Head of caudate nucleus (tissue), 42 donors: ENCODE results near the gene ZNF831.

Experiments used
- DNase-seq, 42 donors: peaks; one replicate each; pipeline versions ENCODE4 v3.0.0 to v3.0.0-alpha.2; 2020 to 2021; ENCODE audit warnings: mixed read lengths in 7 of 42
- intact Hi-C: fragments of 100-400 bp; cut with DNase I; formaldehyde crosslinking; loops from one replicate; pipeline ENCODE4 v1.15.0; 2022

Gene ZNF831

GRCh38 chr20:59195316-59195993, 31.8 kb downstream of the ZNF831 start:
- no peak for DNase-seq
- intact Hi-C loops, result no loop called here

GRCh38 chr20:59204165-59204894, 40.7 kb downstream of the ZNF831 start:
- intact Hi-C loops, result no loop called here
- DNase-seq, result peak in 3 of 42 donors; percentile 20 to 53 (median 36)

DNA sequence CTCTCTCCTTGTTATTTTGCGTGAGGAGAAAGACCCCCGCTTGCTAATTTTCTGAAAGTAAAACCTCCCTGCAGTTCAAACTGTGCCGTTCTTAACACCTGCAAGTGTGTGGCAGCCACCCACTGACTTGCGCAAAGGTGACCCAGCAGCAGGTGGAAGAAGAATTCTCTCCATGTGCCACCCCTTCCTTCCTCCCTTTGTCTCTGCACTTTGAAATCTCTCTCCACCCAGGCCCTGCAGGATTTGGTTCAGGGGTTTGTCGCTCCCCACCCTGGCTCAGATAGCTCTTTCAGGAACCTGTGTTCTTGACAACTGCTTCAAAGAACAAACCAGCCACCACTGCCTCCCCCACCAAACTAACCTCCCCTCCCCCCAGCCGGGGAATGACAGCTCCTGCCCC, 41.4 kb downstream of the ZNF831 start:
- no peak for DNase-seq
- intact Hi-C loops, result loop anchor here (5.0 kb wide), 1 partner anchor 113 kb away; no protein-coding TSS in a partner anchor

DNA sequence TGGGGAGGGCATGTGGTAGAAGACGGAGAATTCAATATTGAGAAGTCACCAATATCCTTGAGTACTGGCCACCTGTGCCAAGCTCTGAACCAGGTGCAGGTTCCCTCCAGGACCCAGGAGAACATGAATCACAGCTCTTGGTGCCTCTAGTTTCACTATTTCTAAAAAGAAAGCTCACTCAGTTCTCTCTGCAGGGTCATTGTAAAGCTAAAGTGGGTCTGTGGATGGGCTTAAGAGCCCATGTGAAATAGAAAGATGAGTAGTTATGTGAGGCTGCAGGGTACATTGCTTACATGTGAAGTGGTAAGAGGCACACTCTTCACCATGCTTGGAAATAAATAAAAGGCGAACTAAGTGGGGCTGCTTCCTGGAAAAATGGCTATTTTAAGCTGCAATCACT, 43.6 kb downstream of the ZNF831 start:
- DNase-seq, result no peak
- intact Hi-C loops, result loop anchor here (5.0 kb wide), 1 partner anchor 115 kb away; no protein-coding TSS in a partner anchor

DNA sequence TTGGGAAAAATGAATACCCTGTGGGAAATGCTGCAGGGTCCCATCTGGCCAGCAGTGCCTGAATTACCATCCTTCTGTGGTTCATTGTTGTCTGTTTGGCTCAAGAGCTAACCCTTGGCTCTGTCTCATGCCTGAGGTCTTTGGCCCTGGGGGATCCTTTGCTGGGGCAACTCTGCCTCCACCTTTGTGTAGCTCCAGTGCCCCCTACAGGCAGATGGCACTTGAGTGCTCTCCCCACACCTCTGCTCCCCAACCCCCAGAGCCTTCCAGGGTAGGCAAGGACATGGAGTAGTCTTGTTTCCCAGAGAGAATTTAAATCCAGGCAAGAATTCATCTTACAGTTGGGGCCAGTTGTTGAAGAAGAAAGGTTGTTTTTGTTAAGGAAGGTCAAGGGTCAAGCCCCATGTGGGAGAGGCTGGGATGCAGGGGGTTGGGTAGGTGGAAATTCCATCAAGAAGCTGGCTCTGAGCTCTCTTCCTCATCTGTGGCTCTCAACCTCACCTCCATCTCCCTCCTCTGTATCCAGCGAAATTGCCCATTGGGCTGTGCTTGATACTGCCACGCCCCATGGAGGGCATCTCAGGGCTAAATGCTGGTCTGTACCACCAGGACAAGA, 44.2 kb downstream of the ZNF831 start:
- intact Hi-C loops, result loop anchor here (5.0 kb wide), 1 partner anchor 116 kb away; no protein-coding TSS in a partner anchor
- DNase-seq, result peak; percentile 37 to 91 (median 77)

- DNase-seq, result no peak
- intact Hi-C loops, result loop anchor here (5.0 kb wide), 1 partner anchor 338 kb away; no protein-coding TSS in a partner anchor
Observed at GRCh38 chr20:59210186-59210585, 46.6 kb downstream of the ZNF831 start.

DNA sequence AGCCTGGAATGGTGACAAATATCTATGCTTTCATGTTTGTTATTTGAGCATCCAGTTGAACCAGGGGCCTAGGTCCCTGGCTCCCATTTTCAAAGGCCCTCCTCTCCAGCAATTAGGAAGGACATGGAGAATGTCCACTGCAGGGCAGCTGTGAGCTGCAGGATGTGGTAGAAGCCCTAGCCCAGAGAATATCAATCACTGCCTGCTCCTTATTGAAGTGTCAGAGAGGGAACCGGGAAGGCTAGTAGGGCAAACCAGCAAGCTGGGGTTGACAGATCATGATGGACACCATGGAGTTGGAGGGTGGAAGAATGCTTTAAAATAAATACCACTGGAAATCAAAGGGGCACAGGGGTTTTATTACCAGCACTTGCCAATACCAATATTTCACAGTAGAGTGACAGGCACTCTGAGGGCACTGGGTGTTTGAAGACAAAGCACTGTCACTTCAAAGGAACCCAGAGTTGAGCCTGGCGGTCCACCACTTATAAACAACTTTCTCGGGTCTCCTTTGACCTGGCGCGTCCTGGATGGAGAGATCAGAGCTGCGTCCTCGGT, 47.7 kb downstream of the ZNF831 start:
- intact Hi-C loops, result loop anchor here (5.0 kb wide), 1 partner anchor 339 kb away; no protein-coding TSS in a partner anchor
- DNase-seq, result no peak

DNA sequence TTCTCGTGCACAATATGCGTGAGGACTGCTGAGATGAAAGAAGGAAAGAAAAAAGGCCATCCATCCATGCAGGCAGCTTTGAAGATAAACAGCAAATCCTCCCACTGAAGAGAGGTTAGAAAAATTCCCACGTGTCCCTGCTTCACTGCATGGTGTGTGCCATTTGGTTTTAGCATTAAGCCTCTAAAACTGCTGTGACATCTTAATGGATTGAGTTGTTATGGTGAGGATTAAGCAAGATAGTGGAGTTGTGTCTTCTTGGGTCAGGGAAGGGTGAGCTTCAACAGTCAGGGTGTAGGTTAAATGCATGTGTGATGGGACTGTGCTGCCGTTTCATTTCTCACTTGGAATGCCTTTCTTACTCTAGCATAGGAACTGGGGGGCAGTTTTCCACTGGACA, 50.5 kb downstream of the ZNF831 start:
- intact Hi-C loops, result loop anchor here (5.0 kb wide), 1 partner anchor 342 kb away; no protein-coding TSS in a partner anchor
- DNase-seq, result no peak

DNA sequence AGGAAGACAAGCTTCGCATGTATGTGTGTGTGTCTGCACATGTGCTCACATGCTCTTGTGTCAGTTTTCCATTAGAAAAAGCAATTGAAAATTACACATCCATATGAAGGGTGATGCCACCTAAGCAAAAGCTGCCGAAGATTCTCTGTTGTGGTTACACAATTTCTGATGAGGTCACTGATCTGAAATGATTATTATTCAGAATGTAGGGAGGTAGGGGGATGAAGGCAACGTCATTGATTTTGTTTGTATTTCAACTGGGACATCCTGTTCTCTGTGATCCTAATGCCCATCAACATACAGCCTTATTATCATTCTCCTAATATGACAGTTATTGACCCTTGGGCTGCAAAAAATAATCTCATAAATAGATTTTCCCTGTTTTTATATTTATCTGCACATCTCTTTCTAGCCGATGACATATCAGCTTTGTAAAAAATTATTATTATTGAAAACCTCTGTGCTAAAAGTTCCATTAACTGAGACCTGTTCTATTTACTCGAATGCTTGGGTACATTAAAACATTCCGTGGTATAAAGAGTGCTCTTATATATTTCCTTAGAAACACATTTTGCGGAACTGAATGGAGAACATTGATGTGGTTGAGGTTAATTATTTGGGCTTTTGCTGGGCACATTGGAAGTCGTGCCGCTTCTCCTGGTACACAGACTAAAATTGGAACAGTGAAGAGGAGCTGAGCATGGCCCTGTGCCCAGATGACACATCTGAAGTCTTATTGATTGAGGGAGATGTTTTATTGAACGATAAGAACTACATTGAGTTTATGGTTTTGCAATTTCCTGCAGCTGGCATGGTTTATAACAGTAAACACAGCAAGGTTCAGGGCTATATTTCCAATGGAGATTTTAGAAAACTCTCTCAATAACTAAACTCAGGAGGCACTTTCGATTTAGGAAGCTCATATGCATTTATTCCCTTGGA, 51.3 kb downstream of the ZNF831 start:
- DNase-seq, result no peak
- intact Hi-C loops, result loop anchor here (5.0 kb wide), 1 partner anchor 343 kb away; no protein-coding TSS in a partner anchor

DNA sequence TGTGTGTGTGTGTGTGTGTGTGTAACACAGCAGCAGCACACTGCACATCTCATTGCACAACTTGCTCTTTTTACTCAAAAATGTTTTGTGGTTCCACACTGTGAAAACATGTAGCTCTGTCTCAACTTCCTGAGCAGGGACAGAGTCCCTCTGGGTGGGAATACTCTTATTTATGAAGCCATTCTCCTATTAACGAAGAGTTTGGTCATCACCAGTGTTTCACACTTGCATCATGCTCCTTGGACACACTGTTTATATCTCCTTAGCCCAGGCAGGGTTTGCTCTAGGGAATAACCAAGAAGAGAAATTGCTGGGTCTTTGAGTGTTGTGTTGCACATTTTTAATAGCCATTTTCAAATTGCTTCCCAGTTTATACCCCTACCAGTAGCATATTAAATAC, 53.6 kb downstream of the ZNF831 start:
- DNase-seq, result no peak
- intact Hi-C loops, result no loop called here

- intact Hi-C loops, result no loop called here
- DNase-seq, result no peak
Observed at GRCh38 chr20:59217794-59218280, 54.2 kb downstream of the ZNF831 start.

DNA sequence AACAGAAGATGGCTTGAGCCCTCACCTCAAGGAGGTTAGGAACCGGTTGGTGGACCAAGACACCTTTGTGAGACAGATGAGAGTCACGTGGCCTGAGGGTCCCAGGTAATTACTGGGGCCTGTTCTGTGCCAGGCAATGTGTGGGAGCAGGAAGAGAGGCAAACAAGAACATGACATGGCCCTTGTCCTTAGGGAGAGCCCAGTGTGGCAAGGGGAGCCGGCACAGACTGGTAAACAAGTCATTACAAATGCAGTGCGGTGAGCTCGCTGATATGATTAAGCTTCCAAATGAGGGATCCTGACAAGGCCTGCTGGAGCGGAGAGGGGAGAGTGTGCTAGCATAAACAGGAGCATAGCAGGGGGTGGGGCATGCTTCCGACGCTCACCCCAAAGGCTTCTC, 55.6 kb downstream of the ZNF831 start:
- intact Hi-C loops, result no loop called here
- DNase-seq, result no peak

GRCh38 chr20:59220161-59220560, 56.5 kb downstream of the ZNF831 start:
- DNase-seq, result no peak
- intact Hi-C loops, result loop anchor here (5.0 kb wide), 1 partner anchor 353 kb away; no protein-coding TSS in a partner anchor

DNA sequence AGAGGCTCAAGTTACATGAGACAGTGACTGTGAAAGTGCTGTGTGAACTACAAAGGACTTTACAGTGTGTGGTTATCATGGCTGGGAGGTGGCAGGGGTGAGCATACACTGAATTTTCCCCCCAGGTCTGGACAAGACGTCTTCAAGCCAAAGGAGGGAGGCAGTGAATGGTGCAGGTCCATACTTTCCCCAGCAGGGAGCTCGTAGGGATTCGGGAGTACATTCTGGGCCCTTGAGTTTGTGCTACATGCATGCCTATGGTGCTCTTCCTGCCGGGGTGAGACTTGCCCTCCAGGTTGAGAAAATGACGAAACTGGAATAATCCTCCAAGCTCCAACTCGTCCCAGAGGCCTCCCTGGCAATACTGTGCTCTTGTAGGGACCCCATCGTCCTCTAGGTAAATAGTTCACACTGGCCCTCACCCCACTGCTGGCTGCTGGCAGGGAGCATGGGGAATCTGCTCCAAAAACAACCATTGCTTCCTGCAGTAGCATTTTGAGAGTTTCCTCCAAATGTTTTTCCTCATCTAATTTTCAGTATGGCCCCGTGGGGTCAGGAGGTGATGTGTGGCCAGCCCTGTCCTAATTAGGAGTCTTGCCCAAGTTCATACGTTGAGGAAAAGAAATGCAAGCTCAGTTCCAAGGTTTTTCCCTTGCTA, 57.6 kb downstream of the ZNF831 start:
- intact Hi-C loops, result loop anchor here (5.0 kb wide), 1 partner anchor 354 kb away; no protein-coding TSS in a partner anchor

GRCh38 chr20:59221707-59222252, 58.2 kb downstream of the ZNF831 start:
- DNase-seq, result peak in 10 of 42 donors; percentile 14 to 52 (median 28)
- intact Hi-C loops, result loop anchor here (5.0 kb wide), 1 partner anchor 354 kb away; no protein-coding TSS in a partner anchor

More for the DNA sequence above, 57.6 kb downstream of the ZNF831 start:
- DNase-seq, result no peak

DNA sequence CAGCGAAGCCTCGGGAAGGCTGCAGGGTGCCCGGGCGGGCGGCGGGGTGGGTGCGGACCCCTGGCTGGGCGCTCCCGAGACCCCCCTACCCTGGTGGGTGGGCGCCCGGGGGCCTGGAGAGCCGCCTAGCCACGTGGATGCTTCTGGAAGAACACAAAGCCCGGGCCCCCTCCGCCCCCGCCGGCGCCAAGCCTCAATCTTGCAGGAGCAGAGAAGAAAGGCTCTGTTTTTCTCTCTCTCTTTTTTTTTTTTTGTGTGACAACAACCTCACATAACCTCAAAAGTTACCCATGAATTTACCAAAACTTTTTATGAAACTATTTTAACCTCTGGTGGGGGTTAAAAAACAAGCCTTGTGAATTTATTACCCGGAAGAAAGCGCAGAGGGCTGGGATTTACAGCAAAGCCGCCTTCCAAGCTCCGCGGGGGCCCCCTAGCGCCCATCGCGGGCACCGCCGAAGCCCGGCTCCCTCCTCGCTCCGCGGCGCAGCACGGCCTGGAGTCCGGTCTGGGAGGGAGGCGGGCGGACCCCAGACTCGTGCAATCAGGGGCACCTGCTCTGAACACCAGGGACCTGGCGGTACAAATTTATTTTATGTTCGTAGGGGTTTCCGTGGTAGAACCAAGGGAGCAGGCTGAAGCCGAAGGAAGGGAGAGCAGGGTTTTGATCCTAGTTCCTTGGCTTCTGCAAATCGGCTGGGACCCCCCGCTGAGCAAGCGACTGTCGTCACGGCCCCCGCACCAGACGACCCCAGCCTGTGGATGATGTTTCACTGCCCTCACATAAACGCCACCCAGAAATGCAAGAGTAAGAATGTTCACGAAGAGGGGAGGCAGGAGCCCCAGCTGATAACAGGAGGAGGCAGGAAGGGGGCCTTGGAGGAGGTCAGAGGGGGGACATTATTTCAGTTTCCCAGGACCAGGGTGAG, 58.9 kb downstream of the ZNF831 start:
- intact Hi-C loops, result loop anchor here (5.0 kb wide), 1 partner anchor 355 kb away; no protein-coding TSS in a partner anchor
- peak; percentile 37 to 93 (median 83) for DNase-seq
